A673 (cell line): ENCODE measurements around the gene SPTAN1. TPM values are rescaled to one million over a fixed set of nuclear protein-coding genes. Genes with fewer than 3 reads are reported as not detected.

ENCODE experiments used
- BruUV-seq: library from RNA; stranded (reverse); fragments of 400-500 nt; replicated peaks from 2 replicates; lab custom pipeline; 2021; lab: Mats Ljungman, UMichigan
- CTCF ChIA-PET: fragments of 300-600 bp; sonication (Branson Sonifier 250); formaldehyde crosslinking; loops from one replicate; lab custom pipeline; 2022; ENCODE audit warnings: antibody characterized with exemption; lab: Charles Lee
- POLR2A ChIA-PET: fragments of 300-600 bp; sonication (Branson Sonifier 250); formaldehyde crosslinking; loops from one replicate; lab custom pipeline; 2022; ENCODE audit warnings: antibody characterized with exemption; ENCODE audit not compliant: low non-redundant PET; lab: Charles Lee
- DNase-seq: peaks from one replicate; pipeline ENCODE4 v3.0.0-alpha.2; 2015; ENCODE audit warnings: low spot score
- H3K27ac ChIP-seq: fragments of 200-600 bp; sonication (generic); 2 replicates; pipeline ENCODE4 v1.5.1; 2016; ENCODE audit warnings: mixed run types, low read depth, mild to moderate bottlenecking, mixed read lengths, antibody characterized with exemption, low read length; ENCODE audit not compliant: poor library complexity, severe bottlenecking
- H3K27me3 ChIP-seq: fragments of 200-600 bp; sonication (generic); replicated peaks from 2 replicates; pipeline ENCODE4 v1.6.1; 2017; ENCODE audit warnings: mixed run types, low read depth, mild to moderate bottlenecking, mixed read lengths, antibody characterized with exemption, low read length; ENCODE audit not compliant: insufficient read depth, poor library complexity
- H3K36me3 ChIP-seq: fragments of 200-600 bp; sonication (generic); 2 replicates; pipeline ENCODE4 v1.6.1; 2016; ENCODE audit warnings: mixed run types, mild to moderate bottlenecking, mixed read lengths, antibody characterized with exemption, low read length; ENCODE audit not compliant: insufficient read depth, poor library complexity, severe bottlenecking
- H3K4me1 ChIP-seq: fragments of 200-600 bp; sonication (generic); 2 replicates; pipeline ENCODE4 v1.6.1; 2017; ENCODE audit warnings: mixed run types, mild to moderate bottlenecking, mixed read lengths, antibody characterized with exemption, low read length; ENCODE audit not compliant: insufficient read depth, poor library complexity, severe bottlenecking
- H3K4me3 ChIP-seq: fragments of 200-600 bp; sonication (generic); 2 replicates; pipeline ENCODE4 v1.5.1; 2016; ENCODE audit warnings: low read depth, mixed run types, mild to moderate bottlenecking, mixed read lengths, low read length; ENCODE audit not compliant: poor library complexity, severe bottlenecking
- H3K9me3 ChIP-seq: fragments of 200-600 bp; sonication (generic); 2 replicates; pipeline ENCODE4 v1.6.1; 2016; ENCODE audit warnings: mixed run types, low read depth, mild to moderate bottlenecking, mixed read lengths, antibody characterized with exemption, low read length; ENCODE audit not compliant: poor library complexity, severe bottlenecking
- EZH2 ChIP-seq: fragments of 200-600 bp; sonication (generic); IDR thresholded peaks from 2 replicates; pipeline ENCODE4 v1.6.1; 2017; ENCODE audit warnings: borderline replicate concordance, low read depth, mild to moderate bottlenecking, mixed read lengths, antibody characterized with exemption, low read length; ENCODE audit not compliant: poor library complexity, severe bottlenecking
- intact Hi-C: fragments of 100-400 bp; cut with micrococcal nuclease; formaldehyde crosslinking; loops from one replicate; pipeline ENCODE4 v1.10.0; 2022; ENCODE audit not compliant: unreplicated experiment
- total RNA-seq: library from RNA; stranded (reverse); gene quantifications from 2 replicates; pipeline ENCODE4 v1.2.3, GENCODE V29; 2021
- TF ChIP-seq, protein P1 (sequence below): fragments of 300-800, 200-600 bp; sonication (generic); conservative IDR thresholded peaks from 2 replicates; pipeline ENCODE4 v1.5.1; 2017; ENCODE audit warnings: low read depth, mild to moderate bottlenecking, antibody characterized with exemption, low read length, moderate library complexity, mixed read lengths

The SPTAN1 gene
- total RNA-seq, 1 experiment from 2014 or later = 262 TPM

- peak overlapping the region; percentile 30 for H3K27ac ChIP-seq
- CTCF ChIA-PET = no interaction called here
- no peak for TF ChIP-seq EZH2
- TF ChIP-seq, protein P1, sequence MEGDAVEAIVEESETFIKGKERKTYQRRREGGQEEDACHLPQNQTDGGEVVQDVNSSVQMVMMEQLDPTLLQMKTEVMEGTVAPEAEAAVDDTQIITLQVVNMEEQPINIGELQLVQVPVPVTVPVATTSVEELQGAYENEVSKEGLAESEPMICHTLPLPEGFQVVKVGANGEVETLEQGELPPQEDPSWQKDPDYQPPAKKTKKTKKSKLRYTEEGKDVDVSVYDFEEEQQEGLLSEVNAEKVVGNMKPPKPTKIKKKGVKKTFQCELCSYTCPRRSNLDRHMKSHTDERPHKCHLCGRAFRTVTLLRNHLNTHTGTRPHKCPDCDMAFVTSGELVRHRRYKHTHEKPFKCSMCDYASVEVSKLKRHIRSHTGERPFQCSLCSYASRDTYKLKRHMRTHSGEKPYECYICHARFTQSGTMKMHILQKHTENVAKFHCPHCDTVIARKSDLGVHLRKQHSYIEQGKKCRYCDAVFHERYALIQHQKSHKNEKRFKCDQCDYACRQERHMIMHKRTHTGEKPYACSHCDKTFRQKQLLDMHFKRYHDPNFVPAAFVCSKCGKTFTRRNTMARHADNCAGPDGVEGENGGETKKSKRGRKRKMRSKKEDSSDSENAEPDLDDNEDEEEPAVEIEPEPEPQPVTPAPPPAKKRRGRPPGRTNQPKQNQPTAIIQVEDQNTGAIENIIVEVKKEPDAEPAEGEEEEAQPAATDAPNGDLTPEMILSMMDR = no peak
- H3K36me3 ChIP-seq = peaks cover 76% of the 10 kb centered on the region
- POLR2A ChIA-PET = no interaction called here
- no peaks in the 10 kb centered on the region for H3K9me3 ChIP-seq
- no peak overlapping the region for H3K4me3 ChIP-seq
- no peaks in the 10 kb centered on the region for H3K27me3 ChIP-seq
- DNase-seq = no peak
- no peaks in the 10 kb centered on the region for H3K4me1 ChIP-seq
- intact Hi-C loops = no loop called here
- BruUV-seq = no TSS peak
These were observed 84.5 kb downstream of the SPTAN1 start for GRCh38 chr9:128636556-128637530.

- Histone ChIP-seq H3K27ac (no peak overlapping the region), H3K9me3 (no peaks in the 10 kb centered on the region), H3K4me3 (no peak overlapping the region), H3K36me3 (peaks cover 68% of the 10 kb centered on the region), H3K4me1 (no peaks in the 10 kb centered on the region), H3K27me3 (no peaks in the 10 kb centered on the region)
- no peak for TF ChIP-seq EZH2
- POLR2A ChIA-PET = interaction anchor here (0.6 kb wide), 1 partner anchor 35 kb away, joined by 14 read pairs; no protein-coding TSS in a partner anchor
- intact Hi-C loops = no loop called here
- CTCF ChIA-PET = no interaction called here
- DNase-seq = no peak
- no TSS peak for BruUV-seq
These were observed 85.3 kb downstream of the SPTAN1 start for GRCh38 chr9:128637656-128638055.

DNA sequence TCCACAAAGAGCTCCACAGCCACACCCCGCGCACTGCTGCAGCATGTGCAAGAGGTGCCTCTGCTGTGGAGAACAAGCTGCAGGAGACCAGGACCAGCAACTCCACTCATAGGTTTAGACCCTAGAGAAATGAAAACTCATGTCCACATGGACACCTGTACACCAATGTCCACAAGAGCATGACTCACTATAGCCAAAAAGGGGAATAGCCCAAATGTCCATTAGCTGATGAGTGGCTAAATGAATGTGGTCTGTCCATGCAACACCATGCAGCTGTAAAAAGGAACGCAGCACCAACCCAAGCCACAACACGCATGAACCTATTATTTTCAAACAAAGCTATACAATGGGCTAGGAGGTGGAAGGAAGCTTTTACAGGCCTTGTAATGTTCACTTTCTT is 86.2 kb downstream of the SPTAN1 start:
- Histone ChIP-seq H3K4me3 (no peak overlapping the region), H3K4me1 (no peaks in the 10 kb centered on the region), H3K27ac (no peak overlapping the region), H3K36me3 (peaks cover 59% of the 10 kb centered on the region), H3K9me3 (no peaks in the 10 kb centered on the region), H3K27me3 (no peaks in the 10 kb centered on the region)
- no peak for DNase-seq
- intact Hi-C loops = no loop called here
- BruUV-seq = no TSS peak
- TF ChIP-seq, protein P1 = no peak
- TF ChIP-seq EZH2 = no peak
- ChIA-PET CTCF (no interaction called here), POLR2A (no interaction called here)
